ENCODE results near the gene RAD23B. TPM values are rescaled to one million over a fixed set of nuclear protein-coding genes. Genes with fewer than 3 reads are reported as not detected.

Gene RAD23B
- total and polyA plus RNA-seq, 2 of the 13 experiments (the other 11 are each of a cell fraction or from before 2014, with no cell fraction given), result 133 to 156 TPM

- TF ChIP-seq ZNF580 (CRISPR knock-in tag; IDR thresholded peaks at IDR 0.05; ENCODE audit: borderline replicate concordance, low read depth) (peak; percentile 73; the same call in 1 of the 2 replicates), DMAP1 (CRISPR knock-in tag; IDR thresholded peaks at IDR 0.05) (peak; percentile 90), CENPX (CRISPR knock-in tag; IDR thresholded peaks at IDR 0.05) (no peak), RBAK (CRISPR knock-in tag; IDR thresholded peaks at IDR 0.05) (no peak), ZNF33B (CRISPR knock-in tag; IDR thresholded peaks at IDR 0.05) (0 out of 2 replicates have a peak, but pooled peaks have one; percentile 24), GPBP1L1 (CRISPR knock-in tag; IDR thresholded peaks at IDR 0.05) (no peak), FOXA1 (IDR thresholded peaks at IDR 0.05) (no peak), FOXA1 (CRISPR knock-in tag; IDR thresholded peaks at IDR 0.05) (peak; percentile 26; the same call in 1 of the 2 replicates), IKZF4 (CRISPR knock-in tag; IDR thresholded peaks at IDR 0.05; ENCODE audit: borderline replicate concordance, low read depth, not compliant biosample characterization) (peak; percentile 96), TBX2 (CRISPR knock-in tag; IDR thresholded peaks at IDR 0.05; ENCODE audit: borderline replicate concordance) (peak; percentile 90), RXRB (CRISPR knock-in tag; IDR thresholded peaks at IDR 0.05; ENCODE audit: borderline replicate concordance) (0 out of 2 replicates have a peak, but pooled peaks have one; percentile 26), TOE1 (CRISPR knock-in tag; IDR thresholded peaks at IDR 0.05) (no peak), ZNF670 (CRISPR knock-in tag; IDR thresholded peaks at IDR 0.05; ENCODE audit: borderline replicate concordance) (peak; percentile 91; the same call in 1 of the 2 replicates), ZNF879 (CRISPR knock-in tag; IDR thresholded peaks at IDR 0.05) (no peak), SIX4 (CRISPR knock-in tag; IDR thresholded peaks at IDR 0.05) (no peak; the same call in 1 of the 2 replicates), ZNF143 (CRISPR knock-in tag; IDR thresholded peaks at IDR 0.05) (no peak; the same call in 1 of the 2 replicates), MYNN (CRISPR knock-in tag; IDR thresholded peaks at IDR 0.05; ENCODE audit: low read depth) (no peak; the same call in 1 of the 2 replicates), TFDP2 (CRISPR knock-in tag; IDR thresholded peaks at IDR 0.05) (peak; percentile 65), ZNF280D (CRISPR knock-in tag; IDR thresholded peaks at IDR 0.05) (no peak), ZBTB38 (CRISPR knock-in tag; IDR thresholded peaks at IDR 0.05) (peak; percentile 58; the same call in 1 of the 2 replicates), SALL2 (CRISPR knock-in tag; IDR thresholded peaks at IDR 0.05) (peak; percentile 76), ZSCAN31 (CRISPR knock-in tag; IDR thresholded peaks at IDR 0.05; ENCODE audit: low read depth) (peak; percentile 82; the same call in 1 of the 2 replicates), HNRNPK (IDR thresholded peaks at IDR 0.05; ENCODE audit: low read depth, low read length, poor library complexity, severe bottlenecking) (peak; percentile 52), KDM5B (CRISPR knock-in tag; IDR thresholded peaks at IDR 0.05; ENCODE audit: borderline replicate concordance) (peak; percentile 90)
Observed at GRCh38 chr9:107282759-107283622, at the start of gene RAD23B (continued).

Data from HepG2 (cell line).